ENCODE data around the gene GULP1. TPM values are rescaled to one million over a fixed set of nuclear protein-coding genes. Genes with fewer than 3 reads are reported as not detected.

The GULP1 gene
- total RNA-seq, 1 experiment from 2014 or later: 76.0 TPM

GRCh38 chr2:188596054-188596453 is 304.4 kb downstream of the GULP1 start:
- Histone ChIP-seq H3K79me2 (ENCODE audit: insufficient read depth, low read length) (no peaks in the 10 kb centered on the region), H3K4me2 (ENCODE audit: low read length) (no peak overlapping the region), H3K9me3 (ENCODE audit: control insufficient read depth in 1 of 2, insufficient read depth in 1 of 2, low read depth in 1 of 2, low read length in 2 of 2) (no peaks in the 10 kb centered on the region), H2AFZ (ENCODE audit: low read depth, low read length, poor library complexity, severe bottlenecking) (no peak overlapping the region), H3K27me3 (ENCODE audit: insufficient read depth, low read length) (no peaks in the 10 kb centered on the region), H3K4me1 (ENCODE audit: control insufficient read depth in 1 of 2, insufficient read depth in 2 of 2, low read length in 2 of 2) (no peaks in the 10 kb centered on the region), H3K4me3 (replicated peaks in 1 of 2; ENCODE audit: low read depth in 1 of 2, low read length in 2 of 2) (no peak overlapping the region), H3K36me3 (ENCODE audit: control insufficient read depth in 1 of 2, insufficient read depth in 2 of 2, low read length in 2 of 2) (no peaks in the 10 kb centered on the region), H3K9me2 (ENCODE audit: insufficient read depth) (no peaks in the 10 kb centered on the region), H3K27ac (ENCODE audit: low read depth, low read length) (no peak overlapping the region), H4K20me1 (ENCODE audit: insufficient read depth) (no peaks in the 10 kb centered on the region), H3K9ac (ENCODE audit: low read length) (no peak overlapping the region)
- intact Hi-C loops (cut with micrococcal nuclease): no loop called here
- ChIA-PET RAD21 (ENCODE audit: low non-redundant PET in 1 of 2, low total read pairs in 2 of 2, uncharacterized antibody in 2 of 2, unreplicated experiment in 2 of 2) (no interaction called here), POLR2A (no interaction called here), CTCF (no interaction called here)
- TF ChIP-seq EZH2 (IDR thresholded peaks at IDR 0.05) (no peak), SIN3A (IDR thresholded peaks at IDR 0.05; ENCODE audit: low read depth) (no peak), POLR2A (IDR thresholded peaks at IDR 0.05; ENCODE audit: borderline replicate concordance, extremely low read depth, insufficient read depth, insufficient read length) (no peak), CEBPB (IDR thresholded peaks at IDR 0.05; ENCODE audit: low read depth) (no peak), MAX (IDR thresholded peaks at IDR 0.05) (no peak), FOSL1 (IDR thresholded peaks at IDR 0.05; ENCODE audit: low read depth) (no peak), ZBTB33 (IDR thresholded peaks at IDR 0.05; ENCODE audit: extremely low read depth, insufficient replicate concordance, low read length) (no peak), SP1 (IDR thresholded peaks at IDR 0.05; ENCODE audit: low read depth) (no peak), ATF3 (IDR thresholded peaks at IDR 0.05) (no peak)
- no TSS peak for BruUV-seq (replicated peaks)
- ATAC-seq: no peak
- DNase-seq (ENCODE audit: low read depth, low spot score): no peak

- no peaks in the 10 kb centered on the region for H4K20me1 ChIP-seq (ENCODE audit: insufficient read depth)
- CTCF ChIA-PET: no interaction called here
- H3K27me3 ChIP-seq (ENCODE audit: insufficient read depth, low read length): no peaks in the 10 kb centered on the region
- no peaks in the 10 kb centered on the region for H3K9me2 ChIP-seq (ENCODE audit: insufficient read depth)
- no peak overlapping the region for H3K4me2 ChIP-seq (ENCODE audit: low read length)
- no TSS peak for BruUV-seq (replicated peaks)
- no peak for DNase-seq (ENCODE audit: low read depth, low spot score)
- ATAC-seq: no peak
- no peak overlapping the region for H3K9ac ChIP-seq (ENCODE audit: low read length)
- no peak overlapping the region for H2AFZ ChIP-seq (ENCODE audit: low read depth, low read length, poor library complexity, severe bottlenecking)
- no peaks in the 10 kb centered on the region for H3K79me2 ChIP-seq (ENCODE audit: insufficient read depth, low read length)
- H3K27ac ChIP-seq (ENCODE audit: low read depth, low read length): no peak overlapping the region
- POLR2A ChIA-PET: no interaction called here
- intact Hi-C loops (cut with micrococcal nuclease): no loop called here
- H3K9me3 ChIP-seq (ENCODE audit: control insufficient read depth in 1 of 2, insufficient read depth in 1 of 2, low read depth in 1 of 2, low read length in 2 of 2): no peaks in the 10 kb centered on the region
- no peaks in the 10 kb centered on the region for H3K36me3 ChIP-seq (ENCODE audit: control insufficient read depth in 1 of 2, insufficient read depth in 2 of 2, low read length in 2 of 2)
- H3K4me1 ChIP-seq (ENCODE audit: control insufficient read depth in 1 of 2, insufficient read depth in 2 of 2, low read length in 2 of 2): no peaks in the 10 kb centered on the region
- H3K4me3 ChIP-seq (replicated peaks in 1 of 2; ENCODE audit: low read depth in 1 of 2, low read length in 2 of 2): no peak overlapping the region
- TF ChIP-seq CTCF (IDR thresholded peaks at IDR 0.05 in 2 of 3, conservative IDR thresholded peaks at IDR 0.05 in 1 of 3; ENCODE audit: borderline replicate concordance in 1 of 3, insufficient read depth in 1 of 3, low read depth in 2 of 3, low read length in 2 of 3): no peak
- RAD21 ChIA-PET (ENCODE audit: low non-redundant PET in 1 of 2, low total read pairs in 2 of 2, uncharacterized antibody in 2 of 2, unreplicated experiment in 2 of 2): no interaction called here
These were observed 306.9 kb downstream of the GULP1 start for GRCh38 chr2:188598551-188598950.
